ENCODE results near the gene SDK1. TPM values are rescaled to one million over a fixed set of nuclear protein-coding genes. Genes with fewer than 3 reads are reported as not detected.

Gene SDK1
- polyA plus RNA-seq, 2 of the 4 experiments (the other 2 are of a cell fraction), result 0.12 to 0.28 TPM

- 27% methylated on average over 2 of the region's 2 CpGs for WGBS (ENCODE audit: missing lambda C conversion rate)
- H3K27ac ChIP-seq, result no peak overlapping the region
- H3K4me3 ChIP-seq, result no peak overlapping the region
- no peaks in the 10 kb centered on the region for H3K9me3 ChIP-seq
- ChIA-PET POLR2A (no interaction called here), CTCF (no interaction called here)
- no peaks in the 10 kb centered on the region for H3K4me1 ChIP-seq
- TF ChIP-seq EHF (CRISPR knock-in tag; IDR thresholded peaks at IDR 0.05) (no peak), RAD21 (conservative IDR thresholded peaks at IDR 0.05 in 1 of 2, IDR thresholded peaks at IDR 0.05 in 1 of 2) (no peak), RCOR1 (IDR thresholded peaks at IDR 0.05; ENCODE audit: low read depth, low read length) (no peak), RNF2 (IDR thresholded peaks at IDR 0.05; ENCODE audit: borderline replicate concordance, low read depth) (no peak)
- no peak for DNase-seq (ENCODE audit: low read depth in 1 of 2, low spot score in 1 of 2)
- no peak overlapping the region for H3K4me2 ChIP-seq
- FAIRE-seq, result no peak
- ATAC-seq, result no peak
These were observed 31.3 kb downstream of the SDK1 start for GRCh38 chr7:3332308-3332707.

GRCh38 chr7:3333861-3334260, 32.8 kb downstream of the SDK1 start:
- Histone ChIP-seq H3K4me2 (no peak overlapping the region), H3K9me3 (no peaks in the 10 kb centered on the region), H3K4me1 (no peaks in the 10 kb centered on the region), H3K27ac (no peak overlapping the region), H3K4me3 (no peak overlapping the region)
- FAIRE-seq (no peak), ATAC-seq (no peak), DNase-seq (ENCODE audit: low read depth in 1 of 2, low spot score in 1 of 2) (no peak)
- WGBS (ENCODE audit: missing lambda C conversion rate), result 44% methylated on average over 2 of the region's 2 CpGs
- CTCF ChIA-PET, result no interaction called here
- POLR2A ChIA-PET, result no interaction called here
- no peak for TF ChIP-seq MAX (IDR thresholded peaks at IDR 0.05)
- TF ChIP-seq ZC3H11A (IDR thresholded peaks at IDR 0.05), result no peak
- TF ChIP-seq HOXA7 (CRISPR knock-in tag; IDR thresholded peaks at IDR 0.05), result no peak

GRCh38 chr7:3336042-3336665, 35.1 kb downstream of the SDK1 start:
- 7% methylated on average over 3 of the region's 6 CpGs for WGBS (ENCODE audit: missing lambda C conversion rate)
- no peak for TF ChIP-seq PHF8 (IDR thresholded peaks at IDR 0.05; ENCODE audit: borderline replicate concordance, low read depth)
- TF ChIP-seq NFE2L2 (conservative IDR thresholded peaks at IDR 0.05; ENCODE audit: low read length), result no peak
- TF ChIP-seq CHD4 (IDR thresholded peaks at IDR 0.05; ENCODE audit: borderline replicate concordance), result no peak
- TF ChIP-seq POLR2A (IDR thresholded peaks at IDR 0.05; ENCODE audit: low read length), result no peak
- TF ChIP-seq, protein P1, sequence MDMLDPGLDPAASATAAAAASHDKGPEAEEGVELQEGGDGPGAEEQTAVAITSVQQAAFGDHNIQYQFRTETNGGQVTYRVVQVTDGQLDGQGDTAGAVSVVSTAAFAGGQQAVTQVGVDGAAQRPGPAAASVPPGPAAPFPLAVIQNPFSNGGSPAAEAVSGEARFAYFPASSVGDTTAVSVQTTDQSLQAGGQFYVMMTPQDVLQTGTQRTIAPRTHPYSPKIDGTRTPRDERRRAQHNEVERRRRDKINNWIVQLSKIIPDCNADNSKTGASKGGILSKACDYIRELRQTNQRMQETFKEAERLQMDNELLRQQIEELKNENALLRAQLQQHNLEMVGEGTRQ (IDR thresholded peaks at IDR 0.05), result no peak
- Histone ChIP-seq H3K4me3 (no peak overlapping the region), H3K27ac (no peak overlapping the region), H3K4me1 (no peaks in the 10 kb centered on the region), H3K9me3 (no peaks in the 10 kb centered on the region), H3K4me2 (no peak overlapping the region)
- no peak for FAIRE-seq
- no peak for DNase-seq (ENCODE audit: low read depth in 1 of 2, low spot score in 1 of 2)
- ChIA-PET POLR2A (no interaction called here), CTCF (interaction anchor here (0.8 to 1.0 kb wide), 2 partner anchors 22 to 433 kb away, joined by 3 read pairs; no protein-coding TSS in a partner anchor)
- ATAC-seq, result no peak

GRCh38 chr7:3338161-3338560, 37.1 kb downstream of the SDK1 start:
- FAIRE-seq, result no peak
- Histone ChIP-seq H3K9me3 (no peaks in the 10 kb centered on the region), H3K4me1 (no peaks in the 10 kb centered on the region), H3K4me3 (no peak overlapping the region), H3K27ac (no peak overlapping the region), H3K4me2 (no peak overlapping the region)
- ATAC-seq, result no peak
- 8% methylated on average over 3 of the region's 3 CpGs for WGBS (ENCODE audit: missing lambda C conversion rate)
- ChIA-PET POLR2A (no interaction called here), CTCF (no interaction called here)
- DNase-seq (ENCODE audit: low read depth in 1 of 2, low spot score in 1 of 2), result no peak
- TF ChIP-seq CEBPB (IDR thresholded peaks at IDR 0.05) (no peak), SREBF2 (IDR thresholded peaks at IDR 0.05) (no peak), ZFP36 (IDR thresholded peaks at IDR 0.05; ENCODE audit: borderline replicate concordance, partially characterized antibody) (no peak), GATA3 (IDR thresholded peaks at IDR 0.05; ENCODE audit: borderline replicate concordance) (no peak), ELK1 (IDR thresholded peaks at IDR 0.05; ENCODE audit: low read depth, low read length) (no peak)

Measured in A549 (cell line).